Stimulated activated CD4-positive, alpha-beta T cell treated with anti-CD3 and anti-CD28 coated beads, Interleukin-2, amount 100 ng/mL, for 4 hours (primary cell): Measurements from ENCODE around the gene DLG1.

Experiments used
- DNase-seq: peaks from one replicate; pipeline ENCODE4 v3.0.0-alpha.2; 2020; ENCODE audit warnings: low read depth

The DLG1 gene

GRCh38 chr3:197171481-197172067 is 126.8 kb downstream of the DLG1 start:
- no peak for DNase-seq

GRCh38 chr3:197169028-197169427 is 129.4 kb downstream of the DLG1 start:
- DNase-seq = no peak

GRCh38 chr3:197168606-197169005 is 129.8 kb downstream of the DLG1 start:
- no peak for DNase-seq

GRCh38 chr3:197168063-197168462 is 130.3 kb downstream of the DLG1 start:
- DNase-seq = no peak

- DNase-seq = no peak
These were observed 130.9 kb downstream of the DLG1 start for GRCh38 chr3:197167549-197167948.

GRCh38 chr3:197165890-197166289 is 132.5 kb downstream of the DLG1 start:
- no peak for DNase-seq

- no peak for DNase-seq
These were observed 143.4 kb downstream of the DLG1 start for GRCh38 chr3:197155046-197155445.

GRCh38 chr3:197151580-197151979 is 146.8 kb downstream of the DLG1 start:
- no peak for DNase-seq

GRCh38 chr3:197149528-197149927 is 148.9 kb downstream of the DLG1 start:
- DNase-seq = no peak

GRCh38 chr3:197144188-197144587 is 154.2 kb downstream of the DLG1 start:
- no peak for DNase-seq

- DNase-seq = no peak
These were observed 158.8 kb downstream of the DLG1 start for GRCh38 chr3:197139586-197139985.

- DNase-seq = no peak
These were observed 160.7 kb downstream of the DLG1 start for GRCh38 chr3:197137751-197138150.

GRCh38 chr3:197136744-197137143 is 161.7 kb downstream of the DLG1 start:
- no peak for DNase-seq

- no peak for DNase-seq
These were observed 163.2 kb downstream of the DLG1 start for GRCh38 chr3:197135212-197135611.

- no peak for DNase-seq
These were observed 165.4 kb downstream of the DLG1 start for GRCh38 chr3:197132916-197133530.

- DNase-seq = no peak
These were observed 172.8 kb downstream of the DLG1 start for GRCh38 chr3:197125636-197126035.

- DNase-seq = no peak
These were observed 173.7 kb downstream of the DLG1 start for GRCh38 chr3:197124713-197125112.

GRCh38 chr3:197122394-197122793 is 176.0 kb downstream of the DLG1 start:
- DNase-seq = no peak

GRCh38 chr3:197117114-197117513 is 181.3 kb downstream of the DLG1 start:
- DNase-seq = no peak

- DNase-seq = no peak
These were observed 184.4 kb downstream of the DLG1 start for GRCh38 chr3:197114007-197114406.

- DNase-seq = no peak
These were observed 186.7 kb downstream of the DLG1 start for GRCh38 chr3:197111685-197112084.

GRCh38 chr3:197105786-197106185 is 192.6 kb downstream of the DLG1 start:
- no peak for DNase-seq

GRCh38 chr3:197104738-197105137 is 193.7 kb downstream of the DLG1 start:
- no peak for DNase-seq

GRCh38 chr3:197103766-197104165 is 194.6 kb downstream of the DLG1 start:
- DNase-seq = no peak
